Neural progenitor cell (in vitro differentiated cells): ENCODE data around the gene CDKL5.

ENCODE experiments used
- CTCF ChIP-seq: fragments of 200-600 bp; sonication (generic); IDR thresholded peaks from 2 replicates; pipeline ENCODE4 v1.5.1; 2017; ENCODE audit warnings: antibody characterized with exemption, mild to moderate bottlenecking
- EZH2 ChIP-seq: fragments of 200-600 bp; sonication (generic); IDR thresholded peaks from 2 replicates; pipeline ENCODE4 v1.6.1; 2017; ENCODE audit warnings: antibody characterized with exemption, mild to moderate bottlenecking, moderate library complexity

GRCh38 chrX:18591834-18592233 is 166.4 kb downstream of the CDKL5 start:
- no peak for TF ChIP-seq CTCF
- TF ChIP-seq EZH2, result no peak
